Measurements from ENCODE around the gene TOP3A. TPM values are rescaled to one million over a fixed set of nuclear protein-coding genes. Genes with fewer than 3 reads are reported as not detected.

The TOP3A gene
- total and polyA plus RNA-seq, 2 of the 4 experiments (the other 2 are of a cell fraction): 13.4 to 21.3 TPM

DNA sequence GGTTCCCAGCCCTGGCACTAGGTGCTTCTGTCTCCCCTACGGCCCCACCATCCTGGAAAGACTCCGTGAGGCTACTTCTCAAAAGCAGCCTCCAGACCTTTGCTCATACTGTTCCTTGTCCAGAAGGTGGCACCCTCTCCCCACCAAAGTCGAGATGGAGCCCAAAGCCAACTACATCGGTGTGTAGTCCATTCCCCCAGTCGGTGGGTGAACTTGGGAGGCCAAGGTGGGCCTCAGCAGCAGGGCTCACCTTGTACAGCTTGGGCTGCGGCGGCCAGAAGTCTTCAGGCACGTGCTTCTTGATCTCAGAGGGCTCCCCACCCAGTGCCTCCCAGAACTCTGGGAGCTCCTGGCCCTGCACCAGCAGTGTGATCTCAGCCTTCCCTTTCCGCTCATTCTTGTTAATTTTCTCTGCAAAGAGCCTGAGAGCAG, 66.5 kb downstream of the TOP3A start:
- Histone ChIP-seq H3K27ac (ENCODE audit: insufficient read depth, low read length) (no peak overlapping the region), H3K23ac (ENCODE audit: low read depth, low read length) (no peak overlapping the region), H2AK9ac (replicated peaks; ENCODE audit: low read depth, low read length, poor library complexity) (no peak overlapping the region), H3K9ac (ENCODE audit: low read depth, low read length) (no peak overlapping the region), H3K4me2 (ENCODE audit: low read depth, low read length) (no peak overlapping the region), H3K9me3 (ENCODE audit: control insufficient read depth, insufficient read depth, low read length) (no peaks in the 10 kb centered on the region), H3K4me3 (ENCODE audit: insufficient read depth, low read depth, low read length) (no peak overlapping the region), H2BK15ac (ENCODE audit: low read depth, low read length) (no peak overlapping the region), H3K14ac (replicated peaks; ENCODE audit: low read depth, low read length) (no peak overlapping the region), H2BK5ac (ENCODE audit: low read depth, low read length, poor library complexity, severe bottlenecking) (no peak overlapping the region), H4K5ac (ENCODE audit: low read depth, low read length) (no peak overlapping the region), H3K4me1 (ENCODE audit: control insufficient read depth, insufficient read depth, low read length) (no peaks in the 10 kb centered on the region), H3K4ac (ENCODE audit: low read depth, low read length) (no peak overlapping the region), H4K91ac (ENCODE audit: insufficient read depth, low read depth, low read length) (no peak overlapping the region), H2BK20ac (ENCODE audit: low read depth, low read length) (no peak overlapping the region), H4K20me1 (ENCODE audit: insufficient read depth, low read length) (peaks cover 34% of the 10 kb centered on the region), H2BK120ac (ENCODE audit: low read depth, low read length) (no peak overlapping the region), H2AFZ (replicated peaks; ENCODE audit: low read length, poor library complexity) (no peak overlapping the region), H3K18ac (ENCODE audit: low read depth, low read length) (no peak overlapping the region), H3K36me3 (ENCODE audit: control insufficient read depth, insufficient read depth, low read length) (peaks cover 84% of the 10 kb centered on the region), H2AK5ac (ENCODE audit: low read depth, low read length) (no peak overlapping the region), H3K9me1 (ENCODE audit: insufficient read depth, low read length) (peaks cover 3% of the 10 kb centered on the region), H3K56ac (ENCODE audit: extremely low read depth, insufficient read depth, low read length) (no peak overlapping the region), H4K8ac (ENCODE audit: low read depth in 2 of 2, low read length in 2 of 2) (no peak overlapping the region), H3K79me1 (ENCODE audit: low read depth in 1 of 2, low read length in 2 of 2) (peaks cover 3 to 30% of the 10 kb centered on the region in 2 experiments; a peak in 2 of 4 replicates), H3K27me3 (ENCODE audit: control insufficient read depth, insufficient read depth, low read length) (no peaks in the 10 kb centered on the region)
- POLR2A ChIA-PET (ENCODE audit: unreplicated experiment): no interaction called here
- peak; percentile 71 for DNase-seq
- WGBS, 2 experiments (ENCODE audit: extremely low coverage in 2 of 2, insufficient read length in 1 of 2): 51% methylated on average over 3 of the region's 9 CpGs; no CpG with 5 or more reads in 1 of the 2 experiments
- CTCF ChIA-PET: interaction anchor here (0.6 to 1.0 kb wide), 2 partner anchors 12 to 17 kb away, joined by 3 to 4 read pairs; no protein-coding TSS in a partner anchor
- in situ Hi-C loops (cut with MboI; ENCODE audit: low sequenced_read_pairs) (no loop called here), dilution Hi-C loops (cut with HindIII; ENCODE audit: low sequenced_read_pairs, unreplicated experiment) (no loop called here), intact Hi-C loops (cut with micrococcal nuclease) (no loop called here)
- peak; percentile 84 for ATAC-seq (ENCODE audit: low read depth)
- TF ChIP-seq RAD21 (IDR thresholded peaks at IDR 0.05; ENCODE audit: low read length) (peak; percentile 78), MXI1 (IDR thresholded peaks at IDR 0.05; ENCODE audit: borderline replicate concordance, low read depth, low read length) (no peak), MAFK (IDR thresholded peaks at IDR 0.05; ENCODE audit: low read depth, low read length) (no peak), RFX5 (IDR thresholded peaks at IDR 0.05; ENCODE audit: low read depth, low read length) (no peak), SMC3 (IDR thresholded peaks at IDR 0.05; ENCODE audit: low read depth, low read length) (peak; percentile 60), BHLHE40 (IDR thresholded peaks at IDR 0.05; ENCODE audit: low read depth, low read length) (no peak), CEBPB (IDR thresholded peaks at IDR 0.05; ENCODE audit: low read depth, low read length) (no peak), CHD1 (IDR thresholded peaks at IDR 0.05; ENCODE audit: low read depth, low read length) (no peak), FOS (IDR thresholded peaks at IDR 0.05; ENCODE audit: low read depth, low read length) (no peak), MAZ (IDR thresholded peaks at IDR 0.05; ENCODE audit: borderline replicate concordance, low read depth, low read length) (no peak), POLR2A (IDR thresholded peaks at IDR 0.05; ENCODE audit: low read depth, low read length) (no peak), RCOR1 (IDR thresholded peaks at IDR 0.05; ENCODE audit: insufficient replicate concordance, low read length) (no peak), NFE2L2 (IDR thresholded peaks at IDR 0.05; ENCODE audit: low read depth, low read length) (no peak)
- TF ChIP-seq, protein P1, sequence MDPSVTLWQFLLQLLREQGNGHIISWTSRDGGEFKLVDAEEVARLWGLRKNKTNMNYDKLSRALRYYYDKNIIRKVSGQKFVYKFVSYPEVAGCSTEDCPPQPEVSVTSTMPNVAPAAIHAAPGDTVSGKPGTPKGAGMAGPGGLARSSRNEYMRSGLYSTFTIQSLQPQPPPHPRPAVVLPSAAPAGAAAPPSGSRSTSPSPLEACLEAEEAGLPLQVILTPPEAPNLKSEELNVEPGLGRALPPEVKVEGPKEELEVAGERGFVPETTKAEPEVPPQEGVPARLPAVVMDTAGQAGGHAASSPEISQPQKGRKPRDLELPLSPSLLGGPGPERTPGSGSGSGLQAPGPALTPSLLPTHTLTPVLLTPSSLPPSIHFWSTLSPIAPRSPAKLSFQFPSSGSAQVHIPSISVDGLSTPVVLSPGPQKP (IDR thresholded peaks at IDR 0.05; ENCODE audit: borderline replicate concordance, low read depth, low read length): no peak
- TF ChIP-seq, protein P2, sequence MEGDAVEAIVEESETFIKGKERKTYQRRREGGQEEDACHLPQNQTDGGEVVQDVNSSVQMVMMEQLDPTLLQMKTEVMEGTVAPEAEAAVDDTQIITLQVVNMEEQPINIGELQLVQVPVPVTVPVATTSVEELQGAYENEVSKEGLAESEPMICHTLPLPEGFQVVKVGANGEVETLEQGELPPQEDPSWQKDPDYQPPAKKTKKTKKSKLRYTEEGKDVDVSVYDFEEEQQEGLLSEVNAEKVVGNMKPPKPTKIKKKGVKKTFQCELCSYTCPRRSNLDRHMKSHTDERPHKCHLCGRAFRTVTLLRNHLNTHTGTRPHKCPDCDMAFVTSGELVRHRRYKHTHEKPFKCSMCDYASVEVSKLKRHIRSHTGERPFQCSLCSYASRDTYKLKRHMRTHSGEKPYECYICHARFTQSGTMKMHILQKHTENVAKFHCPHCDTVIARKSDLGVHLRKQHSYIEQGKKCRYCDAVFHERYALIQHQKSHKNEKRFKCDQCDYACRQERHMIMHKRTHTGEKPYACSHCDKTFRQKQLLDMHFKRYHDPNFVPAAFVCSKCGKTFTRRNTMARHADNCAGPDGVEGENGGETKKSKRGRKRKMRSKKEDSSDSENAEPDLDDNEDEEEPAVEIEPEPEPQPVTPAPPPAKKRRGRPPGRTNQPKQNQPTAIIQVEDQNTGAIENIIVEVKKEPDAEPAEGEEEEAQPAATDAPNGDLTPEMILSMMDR (conservative IDR thresholded peaks at IDR 0.05; ENCODE audit: low read depth, low read length): peak; percentile 66
- TF ChIP-seq, protein P3, sequence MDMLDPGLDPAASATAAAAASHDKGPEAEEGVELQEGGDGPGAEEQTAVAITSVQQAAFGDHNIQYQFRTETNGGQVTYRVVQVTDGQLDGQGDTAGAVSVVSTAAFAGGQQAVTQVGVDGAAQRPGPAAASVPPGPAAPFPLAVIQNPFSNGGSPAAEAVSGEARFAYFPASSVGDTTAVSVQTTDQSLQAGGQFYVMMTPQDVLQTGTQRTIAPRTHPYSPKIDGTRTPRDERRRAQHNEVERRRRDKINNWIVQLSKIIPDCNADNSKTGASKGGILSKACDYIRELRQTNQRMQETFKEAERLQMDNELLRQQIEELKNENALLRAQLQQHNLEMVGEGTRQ (IDR thresholded peaks at IDR 0.05; ENCODE audit: low read depth, low read length): no peak
- BruUV-seq (replicated peaks): no TSS peak

Data from IMR-90 (cell line).